Loucy (cell line): ENCODE measurements around the gene INPP4A.

ENCODE experiments used
- H2AFZ ChIP-seq: fragments of 200-600 bp; sonication (generic); 2 replicates; pipeline ENCODE4 v1.6.0; 2016; ENCODE audit warnings: antibody characterized with exemption, mild to moderate bottlenecking, low read length, moderate library complexity
- H3F3A ChIP-seq: fragments of 200-600 bp; 2 replicates; pipeline ENCODE4 v1.6.0; 2016; ENCODE audit warnings: antibody characterized with exemption, low read depth, mild to moderate bottlenecking
- H3K27me3 ChIP-seq: fragments of 200-600 bp; sonication (generic); 2 replicates; pipeline ENCODE4 v1.6.1; 2014; ENCODE audit warnings: low read length, mild to moderate bottlenecking; ENCODE audit not compliant: insufficient read depth, poor library complexity, severe bottlenecking
- H3K36me3 ChIP-seq: fragments of 200-600 bp; sonication (generic); 2 replicates; pipeline ENCODE4 v1.6.1; 2016; ENCODE audit warnings: low read length; ENCODE audit not compliant: insufficient read depth
- H3K4me1 ChIP-seq: fragments of 200-600 bp; sonication (generic); 2 replicates; pipeline ENCODE4 v1.5.1; 2014; ENCODE audit warnings: low read length, mild to moderate bottlenecking; ENCODE audit not compliant: insufficient read depth, poor library complexity, severe bottlenecking
- H3K4me2 ChIP-seq: fragments of 200-600 bp; sonication (generic); 2 replicates; pipeline ENCODE4 v1.6.0; 2014; ENCODE audit warnings: antibody characterized with exemption, low read length, low read depth, mild to moderate bottlenecking; ENCODE audit not compliant: poor library complexity, severe bottlenecking
- H3K4me3 ChIP-seq: fragments of 200-600 bp; sonication (generic); 2 replicates; pipeline ENCODE4 v1.5.1; 2014; ENCODE audit warnings: low read length, mild to moderate bottlenecking, mixed read lengths; ENCODE audit not compliant: poor library complexity, severe bottlenecking
- H3K79me2 ChIP-seq: fragments of 200-600 bp; sonication (generic); 2 replicates; pipeline ENCODE4 v1.6.1; 2014; ENCODE audit warnings: low read length; ENCODE audit not compliant: insufficient read depth
- H3K9ac ChIP-seq: fragments of 200-600 bp; sonication (generic); 2 replicates; pipeline ENCODE4 v1.6.0; 2014; ENCODE audit warnings: mild to moderate bottlenecking, low read depth, low read length, moderate library complexity; ENCODE audit not compliant: poor library complexity, severe bottlenecking
- H3K9me2 ChIP-seq: fragments of 200-600 bp; sonication (generic); replicated peaks from 2 replicates; pipeline ENCODE4 v1.6.1; 2016; ENCODE audit warnings: low read depth, low read length, mixed read lengths
- H3K9me3 ChIP-seq: fragments of 200-600 bp; sonication (generic); 2 replicates; pipeline ENCODE4 v1.6.1; 2014; ENCODE audit warnings: mild to moderate bottlenecking, antibody characterized with exemption, low read length, low read depth; ENCODE audit not compliant: insufficient read depth
- H4K20me1 ChIP-seq: fragments of 200-600 bp; sonication (generic); 2 replicates; pipeline ENCODE4 v1.6.0; 2014; ENCODE audit warnings: antibody characterized with exemption, low read length, mild to moderate bottlenecking; ENCODE audit not compliant: insufficient read depth, poor library complexity, severe bottlenecking
- EZH2phosphoT487 ChIP-seq: fragments of 200-600 bp; IDR thresholded peaks from 2 replicates; pipeline ENCODE4 v1.6.1; 2018; ENCODE audit warnings: antibody characterized with exemption, mild to moderate bottlenecking, moderate library complexity, borderline replicate concordance
- TF ChIP-seq, protein P1 (sequence below): fragments of 200-600 bp; sonication (generic); conservative IDR thresholded peaks from 2 replicates; pipeline ENCODE4 v1.5.1; 2014; ENCODE audit warnings: mild to moderate bottlenecking, antibody characterized with exemption, low read length

The INPP4A gene

GRCh38 chr2:98507461-98507860 is 62.8 kb downstream of the INPP4A start:
- TF ChIP-seq EZH2phosphoT487 = no peak
- TF ChIP-seq, protein P1, sequence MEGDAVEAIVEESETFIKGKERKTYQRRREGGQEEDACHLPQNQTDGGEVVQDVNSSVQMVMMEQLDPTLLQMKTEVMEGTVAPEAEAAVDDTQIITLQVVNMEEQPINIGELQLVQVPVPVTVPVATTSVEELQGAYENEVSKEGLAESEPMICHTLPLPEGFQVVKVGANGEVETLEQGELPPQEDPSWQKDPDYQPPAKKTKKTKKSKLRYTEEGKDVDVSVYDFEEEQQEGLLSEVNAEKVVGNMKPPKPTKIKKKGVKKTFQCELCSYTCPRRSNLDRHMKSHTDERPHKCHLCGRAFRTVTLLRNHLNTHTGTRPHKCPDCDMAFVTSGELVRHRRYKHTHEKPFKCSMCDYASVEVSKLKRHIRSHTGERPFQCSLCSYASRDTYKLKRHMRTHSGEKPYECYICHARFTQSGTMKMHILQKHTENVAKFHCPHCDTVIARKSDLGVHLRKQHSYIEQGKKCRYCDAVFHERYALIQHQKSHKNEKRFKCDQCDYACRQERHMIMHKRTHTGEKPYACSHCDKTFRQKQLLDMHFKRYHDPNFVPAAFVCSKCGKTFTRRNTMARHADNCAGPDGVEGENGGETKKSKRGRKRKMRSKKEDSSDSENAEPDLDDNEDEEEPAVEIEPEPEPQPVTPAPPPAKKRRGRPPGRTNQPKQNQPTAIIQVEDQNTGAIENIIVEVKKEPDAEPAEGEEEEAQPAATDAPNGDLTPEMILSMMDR = peak; percentile 30; the same call in 1 of the 2 replicates
- Histone ChIP-seq H3K79me2 (peaks cover 51% of the 10 kb centered on the region), H3K4me2 (no peak overlapping the region)

DNA sequence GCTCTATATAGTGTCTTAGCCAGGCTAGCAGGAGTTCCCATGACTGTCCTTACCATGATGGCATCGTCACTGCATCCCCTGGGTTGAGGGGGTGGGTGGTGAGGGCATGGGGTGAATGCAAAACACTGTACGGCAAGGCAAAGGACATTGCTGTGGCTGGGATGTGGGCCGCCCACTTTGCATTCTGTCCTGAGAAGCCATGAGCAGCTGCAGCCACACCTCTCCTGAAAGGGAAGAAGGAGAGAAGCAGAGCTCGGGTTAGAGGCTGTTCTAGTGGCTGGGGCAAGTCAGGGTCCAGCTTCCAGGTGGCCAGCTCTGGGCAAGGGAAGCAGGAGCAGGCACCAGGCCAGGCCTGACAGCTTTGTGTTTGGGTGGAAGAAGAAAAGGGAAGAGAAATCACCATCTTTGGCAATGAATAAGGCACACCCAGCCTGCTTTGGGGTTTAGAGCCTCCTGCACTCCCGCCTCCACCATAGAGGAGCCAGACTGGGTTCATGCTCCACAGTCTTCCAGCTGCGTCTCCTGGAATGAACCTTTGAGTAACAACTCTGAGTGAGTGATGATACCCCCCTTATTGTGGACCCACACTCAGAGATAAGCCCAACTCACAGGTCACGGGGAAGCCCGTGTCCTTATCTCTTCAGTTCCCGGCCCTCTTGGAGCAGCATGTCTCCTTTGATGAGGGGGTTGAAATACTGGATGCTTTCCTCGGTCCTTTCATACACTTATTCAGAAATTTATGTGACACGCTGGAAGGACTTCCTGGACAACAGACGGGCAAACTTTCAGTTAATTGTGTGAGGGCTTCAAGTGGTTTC is 63.4 kb downstream of the INPP4A start:
- H3K36me3 ChIP-seq = no peaks in the 10 kb centered on the region
- H3K9ac ChIP-seq = no peak overlapping the region
- no peaks in the 10 kb centered on the region for H4K20me1 ChIP-seq
- H3K9me3 ChIP-seq = no peaks in the 10 kb centered on the region
- H3K4me3 ChIP-seq = no peak overlapping the region
- H2AFZ ChIP-seq = no peak overlapping the region
- H3K9me2 ChIP-seq = no peaks in the 10 kb centered on the region
- H3F3A ChIP-seq = no peaks in the 10 kb centered on the region
- H3K27me3 ChIP-seq = no peaks in the 10 kb centered on the region
- H3K4me2 ChIP-seq = no peak overlapping the region
- TF ChIP-seq, protein P1 = no peak
- TF ChIP-seq EZH2phosphoT487 = no peak
- peaks cover 45% of the 10 kb centered on the region for H3K79me2 ChIP-seq
- H3K4me1 ChIP-seq = peaks cover 54% of the 10 kb centered on the region

More at GRCh38 chr2:98507461-98507860, 62.8 kb downstream of the INPP4A start:
- Histone ChIP-seq H3K9me2 (no peaks in the 10 kb centered on the region), H3F3A (no peaks in the 10 kb centered on the region), H3K4me3 (no peak overlapping the region), H3K9ac (peak overlapping the region; percentile 54), H3K36me3 (no peaks in the 10 kb centered on the region), H3K4me1 (peaks cover 60% of the 10 kb centered on the region), H4K20me1 (no peaks in the 10 kb centered on the region), H2AFZ (no peak overlapping the region), H3K9me3 (no peaks in the 10 kb centered on the region), H3K27me3 (no peaks in the 10 kb centered on the region)

DNA sequence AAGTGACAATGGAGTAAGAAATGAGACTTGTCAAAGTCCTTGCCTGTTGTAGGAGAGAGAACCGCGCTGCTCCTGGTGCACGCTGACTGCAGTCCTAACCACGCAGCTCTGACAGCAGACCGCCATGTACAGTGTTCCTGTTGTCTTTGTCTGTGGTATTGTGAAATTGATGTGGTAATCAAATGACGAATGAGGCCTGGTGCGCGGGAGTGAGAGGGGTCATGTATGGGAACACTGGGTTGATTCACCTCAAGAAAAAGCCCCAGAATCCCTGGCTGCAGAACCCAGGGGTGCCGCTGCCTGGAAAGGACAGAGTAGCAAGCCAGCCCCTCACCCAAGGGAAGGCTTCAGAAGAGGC is 64.0 kb downstream of the INPP4A start:
- no peaks in the 10 kb centered on the region for H3K9me3 ChIP-seq
- no peaks in the 10 kb centered on the region for H3K27me3 ChIP-seq
- H3K36me3 ChIP-seq = no peaks in the 10 kb centered on the region
- no peaks in the 10 kb centered on the region for H3F3A ChIP-seq
- H3K4me3 ChIP-seq = no peak overlapping the region
- H3K9me2 ChIP-seq = no peaks in the 10 kb centered on the region
- H3K4me1 ChIP-seq = peaks cover 48% of the 10 kb centered on the region
- no peaks in the 10 kb centered on the region for H4K20me1 ChIP-seq
- no peak overlapping the region for H3K4me2 ChIP-seq
- H3K9ac ChIP-seq = no peak overlapping the region
- TF ChIP-seq EZH2phosphoT487 = no peak
- peaks cover 45% of the 10 kb centered on the region for H3K79me2 ChIP-seq
- no peak overlapping the region for H2AFZ ChIP-seq
